Ishikawa (cell line): ENCODE measurements around the gene ANGEL2.

ENCODE experiments used
- CEBPB ChIP-seq: IDR thresholded peaks from 2 replicates; pipeline ENCODE4 v1.6.1; 2012
- CREB1 ChIP-seq: IDR thresholded peaks from 2 replicates; pipeline ENCODE4 v1.6.1; 2012; ENCODE audit warnings: low read depth
- EGR1 ChIP-seq: IDR thresholded peaks from 2 replicates; pipeline ENCODE4 v1.6.1; 2012
- EP300 ChIP-seq: IDR thresholded peaks from 2 replicates; pipeline ENCODE4 v1.6.1; 2012; ENCODE audit warnings: borderline replicate concordance
- FOXM1 ChIP-seq: IDR thresholded peaks from 2 replicates; pipeline ENCODE4 v1.6.1; 2012; ENCODE audit warnings: low read depth, borderline replicate concordance
- MAX ChIP-seq: IDR thresholded peaks from 2 replicates; pipeline ENCODE4 v1.6.1; 2012
- NFIC ChIP-seq: IDR thresholded peaks from 2 replicates; pipeline ENCODE4 v1.6.1; 2012
- RAD21 ChIP-seq: IDR thresholded peaks from 2 replicates; pipeline ENCODE4 v1.6.1; 2012; ENCODE audit warnings: low read depth
- REST ChIP-seq: IDR thresholded peaks from 2 replicates; pipeline ENCODE4 v1.6.1; 2012; ENCODE audit warnings: low read depth, mild to moderate bottlenecking
- TAF1 ChIP-seq: IDR thresholded peaks from 2 replicates; pipeline ENCODE4 v1.6.1; 2012; ENCODE audit warnings: low read depth, mild to moderate bottlenecking
- TCF12 ChIP-seq: IDR thresholded peaks from 2 replicates; pipeline ENCODE4 v1.6.1; 2012; ENCODE audit warnings: low read depth
- TEAD4 ChIP-seq: IDR thresholded peaks from 2 replicates; pipeline ENCODE4 v1.6.1; 2012
- USF1 ChIP-seq: IDR thresholded peaks from 2 replicates; pipeline ENCODE4 v1.6.1; 2012
- YY1 ChIP-seq: IDR thresholded peaks from 2 replicates; pipeline ENCODE4 v1.6.1; 2012; ENCODE audit warnings: low read depth
- ZBTB7A ChIP-seq: IDR thresholded peaks from 2 replicates; pipeline ENCODE4 v1.6.1; 2012; ENCODE audit warnings: low read depth

ANGEL2 gene

GRCh38 chr1:212986551-212986950 is 29.1 kb downstream of the ANGEL2 start:
- no peak for TF ChIP-seq MAX
- no peak for TF ChIP-seq TCF12

- TF ChIP-seq FOXM1 (no peak), CEBPB (no peak), NFIC (no peak), ZBTB7A (no peak), YY1 (no peak), RAD21 (no peak), TCF12 (no peak), USF1 (no peak), REST (no peak)
These were observed 31.0 kb downstream of the ANGEL2 start for GRCh38 chr1:212984522-212985291.

GRCh38 chr1:212983482-212983881 is 32.2 kb downstream of the ANGEL2 start:
- TF ChIP-seq RAD21 (no peak), TCF12 (no peak), TAF1 (no peak), EP300 (no peak), MAX (no peak), ZBTB7A (no peak), YY1 (no peak)

GRCh38 chr1:212982430-212983152 is 33.1 kb downstream of the ANGEL2 start:
- TF ChIP-seq RAD21 (no peak), TEAD4 (no peak), YY1 (no peak), TAF1 (no peak), ZBTB7A (no peak), REST (no peak), USF1 (no peak), NFIC (no peak), TCF12 (no peak), MAX (no peak), FOXM1 (no peak), CREB1 (no peak), CEBPB (no peak), EP300 (no peak)

GRCh38 chr1:212981571-212982328 is 33.9 kb downstream of the ANGEL2 start:
- TF ChIP-seq EGR1, result no peak
- TF ChIP-seq EP300, result no peak
- TF ChIP-seq NFIC, result no peak
- no peak for TF ChIP-seq MAX
- TF ChIP-seq FOXM1, result no peak
- TF ChIP-seq TEAD4, result no peak
- TF ChIP-seq RAD21, result no peak
- no peak for TF ChIP-seq CREB1
- no peak for TF ChIP-seq REST
- TF ChIP-seq TCF12, result no peak
- TF ChIP-seq TAF1, result no peak
- no peak for TF ChIP-seq USF1
